ENCODE measurements around the gene GNA15.

The GNA15 gene

DNA sequence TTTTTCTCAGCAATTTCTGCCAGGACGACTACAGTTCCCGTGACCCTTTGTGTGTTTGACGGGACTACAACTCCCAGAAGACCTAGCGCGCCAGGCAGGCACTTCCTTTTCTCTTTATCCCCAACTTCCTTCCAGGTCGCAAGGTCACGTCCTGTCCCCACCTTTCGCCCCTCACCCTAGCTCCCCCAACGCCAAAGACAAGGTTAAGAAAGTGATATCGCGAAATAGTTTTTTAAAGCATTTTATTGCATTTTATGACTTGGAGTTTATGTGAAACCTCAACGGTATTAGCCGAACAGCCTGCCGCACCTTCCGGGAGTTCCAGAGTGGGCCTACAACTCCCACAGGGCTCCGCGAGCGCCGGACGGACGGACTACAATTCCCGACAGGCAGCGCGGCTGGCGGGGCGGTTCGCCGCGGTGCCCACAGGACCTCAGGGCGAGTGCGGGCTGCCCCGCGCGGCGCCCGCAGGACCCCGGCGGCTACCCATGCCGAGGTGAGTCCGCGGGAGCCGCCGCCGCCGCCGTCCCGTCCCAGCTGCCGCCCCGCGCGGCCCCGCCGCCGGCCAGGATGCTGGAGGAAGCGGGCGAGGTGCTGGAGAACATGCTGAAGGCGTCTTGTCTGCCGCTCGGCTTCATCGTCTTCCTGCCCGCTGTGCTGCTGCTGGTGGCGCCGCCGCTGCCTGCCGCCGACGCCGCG, 49.8 kb downstream of the GNA15 start, which contains the start of gene NCLN (continued):
- TF ChIP-seq HIC1 (tag by site-specific recombination; IDR thresholded peaks at IDR 0.05) (no peak), GLI2 (tag by site-specific recombination; IDR thresholded peaks at IDR 0.05; ENCODE audit: borderline replicate concordance, low read depth) (no peak), ZNF274 (IDR thresholded peaks at IDR 0.05; ENCODE audit: low read length) (no peak), ZNF274 (tag by site-specific recombination; IDR thresholded peaks at IDR 0.05; ENCODE audit: borderline replicate concordance) (no peak), ZNF2 (tag by site-specific recombination; IDR thresholded peaks at IDR 0.05) (no peak), ZNF530 (tag by site-specific recombination; IDR thresholded peaks at IDR 0.05; ENCODE audit: low read depth) (no peak), ZBTB1 (tag by site-specific recombination; IDR thresholded peaks at IDR 0.05) (no peak; the same call in 1 of the 2 replicates), ZNF202 (tag by site-specific recombination; IDR thresholded peaks at IDR 0.05; ENCODE audit: borderline replicate concordance) (no peak), SP7 (tag by site-specific recombination; IDR thresholded peaks at IDR 0.05) (peak; percentile 54; the same call in 1 of the 2 replicates), ZNF549 (tag by site-specific recombination; IDR thresholded peaks at IDR 0.05) (no peak), ZNF391 (tag by site-specific recombination; IDR thresholded peaks at IDR 0.05; ENCODE audit: borderline replicate concordance, low read depth) (no peak), ZNF140 (tag by site-specific recombination; IDR thresholded peaks at IDR 0.05) (no peak), PRDM1 (tag by site-specific recombination; IDR thresholded peaks at IDR 0.05) (peak; percentile 30; the same call in 1 of the 2 replicates), REST (tag by site-specific recombination; IDR thresholded peaks at IDR 0.05) (no peak), ZNF341 (tag by site-specific recombination; IDR thresholded peaks at IDR 0.05; ENCODE audit: low read depth) (no peak), ZNF560 (tag by site-specific recombination; IDR thresholded peaks at IDR 0.05; ENCODE audit: borderline replicate concordance) (no peak), ZNF792 (tag by site-specific recombination; IDR thresholded peaks at IDR 0.05) (no peak), ZNF138 (tag by site-specific recombination; IDR thresholded peaks at IDR 0.05; ENCODE audit: borderline replicate concordance) (no peak), PRDM4 (tag by site-specific recombination; IDR thresholded peaks at IDR 0.05) (no peak), ZFP69B (tag by site-specific recombination; IDR thresholded peaks at IDR 0.05) (no peak), ZNF701 (tag by site-specific recombination; IDR thresholded peaks at IDR 0.05) (no peak), ZNF311 (tag by site-specific recombination; IDR thresholded peaks at IDR 0.05; ENCODE audit: borderline replicate concordance) (no peak), ZFP37 (tag by site-specific recombination; IDR thresholded peaks at IDR 0.05) (no peak), ZNF629 (tag by site-specific recombination; IDR thresholded peaks at IDR 0.05) (peak; percentile 62), ZNF10 (tag by site-specific recombination; IDR thresholded peaks at IDR 0.05) (no peak), BCL6B (tag by site-specific recombination; IDR thresholded peaks at IDR 0.05) (no peak)
- TF ChIP-seq, protein P1, sequence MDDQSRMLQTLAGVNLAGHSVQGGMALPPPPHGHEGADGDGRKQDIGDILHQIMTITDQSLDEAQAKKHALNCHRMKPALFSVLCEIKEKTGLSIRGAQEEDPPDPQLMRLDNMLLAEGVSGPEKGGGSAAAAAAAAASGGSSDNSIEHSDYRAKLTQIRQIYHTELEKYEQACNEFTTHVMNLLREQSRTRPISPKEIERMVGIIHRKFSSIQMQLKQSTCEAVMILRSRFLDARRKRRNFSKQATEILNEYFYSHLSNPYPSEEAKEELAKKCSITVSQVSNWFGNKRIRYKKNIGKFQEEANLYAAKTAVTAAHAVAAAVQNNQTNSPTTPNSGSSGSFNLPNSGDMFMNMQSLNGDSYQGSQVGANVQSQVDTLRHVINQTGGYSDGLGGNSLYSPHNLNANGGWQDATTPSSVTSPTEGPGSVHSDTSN (CRISPR knock-in tag; IDR thresholded peaks at IDR 0.05): peak; percentile 82; the same call in 1 of the 2 replicates
- TF ChIP-seq, protein P2, sequence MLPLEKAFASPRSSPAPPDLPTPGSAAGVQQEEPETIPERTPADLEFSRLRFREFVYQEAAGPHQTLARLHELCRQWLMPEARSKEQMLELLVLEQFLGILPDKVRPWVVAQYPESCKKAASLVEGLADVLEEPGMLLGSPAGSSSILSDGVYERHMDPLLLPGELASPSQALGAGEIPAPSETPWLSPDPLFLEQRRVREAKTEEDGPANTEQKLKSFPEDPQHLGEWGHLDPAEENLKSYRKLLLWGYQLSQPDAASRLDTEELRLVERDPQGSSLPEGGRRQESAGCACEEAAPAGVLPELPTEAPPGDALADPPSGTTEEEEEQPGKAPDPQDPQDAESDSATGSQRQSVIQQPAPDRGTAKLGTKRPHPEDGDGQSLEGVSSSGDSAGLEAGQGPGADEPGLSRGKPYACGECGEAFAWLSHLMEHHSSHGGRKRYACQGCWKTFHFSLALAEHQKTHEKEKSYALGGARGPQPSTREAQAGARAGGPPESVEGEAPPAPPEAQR (tag by site-specific recombination; IDR thresholded peaks at IDR 0.05): no peak
